NCI-H446 (cell line): ENCODE results near the gene ELAVL4.
"Not testable (repeated sequence)": the region's sequence is repeated elsewhere in the genome, so short reads cannot be mapped to it uniquely, and the experiment has no call there.

Experiments
- DNase-seq, 2 experiments: peaks; one replicate each; lab custom pipeline; 2025; lab: John Stamatoyannopoulos, UW

Gene ELAVL4

DNA sequence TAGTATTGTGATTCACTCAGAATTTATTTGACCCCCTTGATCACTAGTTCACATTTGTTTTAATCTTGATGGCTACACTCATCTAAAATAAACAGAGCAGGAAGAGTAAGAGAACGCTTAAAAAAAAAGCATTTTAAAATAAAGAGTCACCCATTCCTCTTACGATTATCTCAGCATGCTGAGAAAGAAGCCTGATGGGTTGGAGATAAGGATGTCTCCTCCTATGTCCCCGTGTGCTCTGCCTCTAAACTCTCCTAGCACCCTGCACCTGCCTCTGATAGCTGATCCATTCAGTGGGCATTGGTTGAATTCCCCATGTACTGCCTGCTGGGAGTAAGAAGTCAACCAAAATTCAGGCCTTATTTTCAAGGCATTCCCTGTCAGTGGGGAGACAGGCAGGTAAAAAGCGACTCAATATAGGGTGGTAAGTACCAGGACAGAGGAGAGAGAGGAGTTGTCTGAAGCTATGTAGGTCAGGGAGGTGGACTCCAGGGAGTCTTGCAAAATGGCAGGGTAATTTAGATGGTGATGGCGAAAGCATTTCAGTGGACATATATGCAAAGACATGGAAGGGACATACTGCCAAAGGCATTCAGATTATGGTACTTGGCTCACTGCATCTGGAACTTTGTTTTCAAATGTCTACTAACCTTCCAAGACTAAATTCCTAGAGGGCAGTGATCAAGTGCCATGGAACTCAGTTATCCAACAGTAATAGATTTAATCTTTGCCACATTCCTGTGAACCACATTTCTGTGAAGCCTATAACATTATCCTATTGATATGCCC is 18.4 kb downstream of the ELAVL4 start:
- DNase-seq, result no peak

DNA sequence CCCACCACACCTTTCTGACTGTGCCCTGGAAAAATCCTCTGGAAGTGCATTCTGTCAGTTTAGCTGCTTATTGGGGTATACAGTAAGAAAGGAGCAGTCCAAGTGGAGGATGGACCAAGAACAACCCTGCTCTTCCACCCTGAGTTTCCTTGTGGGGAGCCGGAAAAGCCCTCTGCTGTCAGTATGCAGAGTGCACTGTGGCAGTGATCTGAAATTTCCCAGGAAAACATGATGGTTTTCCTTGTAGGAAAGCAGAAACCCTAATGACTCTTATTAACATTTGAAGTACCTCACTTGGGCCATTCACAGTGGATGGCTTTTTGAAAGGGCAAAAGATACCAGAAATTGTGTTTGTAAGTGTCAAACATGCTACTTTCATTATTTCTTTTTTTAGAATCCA is 20.5 kb downstream of the ELAVL4 start:
- DNase-seq, result no peak

DNA sequence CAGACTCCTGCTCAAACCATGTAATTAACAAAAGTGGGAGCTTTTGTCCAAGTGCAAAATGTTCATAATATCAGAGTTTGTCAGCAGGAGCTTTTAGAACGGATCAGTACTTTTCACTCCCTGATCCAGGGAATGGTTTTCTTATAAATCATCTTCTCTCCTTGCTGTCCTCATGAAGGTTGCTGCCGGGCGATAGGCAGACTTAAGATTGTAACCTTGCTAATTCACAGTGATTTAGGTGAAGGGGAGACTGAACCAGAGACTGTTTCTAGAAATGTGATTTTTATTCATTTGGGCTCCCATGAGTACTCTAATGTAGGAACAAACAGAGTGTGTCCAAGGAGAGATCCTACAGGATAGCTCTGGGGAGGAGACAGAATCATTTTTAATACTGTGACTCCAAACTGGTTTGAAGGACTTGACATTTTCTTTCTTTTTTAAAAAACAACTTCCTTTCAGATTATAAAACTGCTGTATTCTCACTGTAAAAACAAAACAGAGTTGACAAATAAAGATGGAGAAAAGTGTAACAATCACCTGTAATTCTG is 23.7 kb downstream of the ELAVL4 start:
- DNase-seq, result no peak

DNA sequence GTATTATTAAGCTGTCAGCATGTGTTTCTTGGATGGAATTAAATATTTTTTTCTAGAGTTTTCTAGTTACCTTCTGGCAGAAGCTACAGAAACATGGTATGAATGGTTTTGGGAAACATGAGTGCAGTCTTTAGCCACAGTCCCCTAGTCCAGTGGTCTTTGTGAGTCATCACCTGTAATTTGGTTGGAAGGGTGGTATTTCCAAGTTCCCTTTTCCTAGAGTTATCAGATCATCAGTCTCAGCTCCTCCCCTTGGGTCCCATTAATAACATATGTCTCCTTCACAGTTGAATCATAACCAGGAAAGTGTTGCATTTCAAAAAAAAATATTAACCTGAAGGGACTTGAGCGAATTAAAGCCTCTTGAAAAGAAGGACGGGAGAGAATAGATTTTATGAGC is 27.0 kb downstream of the ELAVL4 start:
- DNase-seq, result no peak

DNA sequence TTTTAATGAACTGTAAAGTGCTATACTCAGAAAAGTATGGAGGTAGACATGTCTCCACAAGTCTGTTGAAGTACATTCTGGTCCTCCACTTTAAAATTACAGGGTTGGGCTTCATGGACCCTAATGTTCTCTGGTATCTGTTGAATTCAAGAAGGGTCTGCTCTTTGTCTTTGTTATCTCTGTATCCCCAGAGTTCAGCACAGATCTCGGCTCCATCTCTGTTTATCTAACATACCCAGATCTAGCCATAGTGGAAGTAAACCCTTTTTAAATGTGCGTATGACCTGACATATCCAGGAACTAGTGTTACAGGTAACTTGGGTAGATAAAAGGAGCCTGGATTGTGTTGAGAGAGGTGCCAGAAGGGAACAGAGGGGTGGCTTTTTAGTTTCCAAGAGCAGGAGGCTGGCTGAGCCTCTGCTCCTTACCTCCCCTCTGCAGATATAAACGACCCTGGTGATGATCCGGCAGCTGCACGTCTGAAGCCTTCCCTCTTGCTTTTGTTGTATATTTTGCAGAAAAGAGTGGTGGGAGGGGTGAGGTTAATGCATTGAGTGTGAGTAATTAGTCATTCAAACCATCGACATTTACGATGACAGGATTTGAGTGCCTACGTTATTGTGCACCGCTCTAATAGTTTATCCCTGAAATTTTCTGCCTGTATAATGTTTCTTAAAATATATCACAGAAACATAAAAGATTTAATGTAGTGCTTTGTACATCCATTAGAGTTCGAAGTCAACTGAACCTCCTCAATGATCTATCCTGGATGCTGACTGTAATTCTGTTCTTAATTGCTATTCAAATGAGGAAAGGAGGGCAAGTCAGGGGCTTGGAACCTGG is 30.8 kb downstream of the ELAVL4 start:
- DNase-seq, result no peak

DNA sequence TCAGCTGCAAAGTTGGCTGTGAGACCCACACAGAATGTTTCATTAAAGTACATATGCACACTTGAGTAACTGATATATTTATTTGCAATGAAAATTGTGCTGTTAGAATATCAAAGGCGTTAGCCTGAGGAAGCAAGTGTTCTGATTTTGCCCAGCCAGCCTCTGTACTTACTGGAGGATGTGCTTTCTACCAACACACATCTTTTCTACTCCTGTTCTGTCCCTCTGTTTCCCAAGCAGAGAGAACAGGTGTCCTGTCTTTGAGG is 31.4 kb downstream of the ELAVL4 start:
- no peak for DNase-seq

DNA sequence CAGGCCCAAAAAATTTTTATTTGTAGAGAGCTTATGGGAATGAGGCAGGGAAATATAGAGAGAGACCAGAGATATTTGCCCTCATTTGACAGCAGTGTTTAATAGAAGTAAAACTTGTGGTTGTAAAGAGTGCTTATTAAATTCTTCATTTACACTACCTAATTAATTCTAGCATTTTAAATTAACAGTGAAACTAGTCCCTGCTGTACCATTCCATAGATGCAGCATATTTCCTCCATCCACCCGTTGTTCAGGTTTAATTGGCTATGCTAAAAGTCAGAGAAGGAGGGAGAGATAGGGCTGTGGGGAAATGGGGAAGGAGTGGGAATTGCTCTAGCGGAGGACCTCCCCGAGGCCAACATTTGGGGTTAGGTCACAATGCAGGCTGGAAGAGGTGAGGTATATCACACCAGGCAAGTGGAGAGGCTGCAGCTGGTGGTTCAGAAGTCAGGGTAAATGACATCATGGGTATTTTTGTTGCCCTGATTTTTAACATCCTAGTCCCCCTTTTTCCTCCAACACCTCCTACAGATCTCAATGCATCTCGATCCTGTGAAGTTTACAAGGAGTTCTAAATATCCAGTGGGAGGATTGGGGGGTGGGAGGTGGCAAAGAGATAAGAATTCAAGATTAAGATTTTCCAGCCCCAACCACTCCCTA is 38.6 kb downstream of the ELAVL4 start:
- no peak for DNase-seq

GRCh38 chr1:50148142-50148923 is 39.6 kb downstream of the ELAVL4 start:
- no peak for DNase-seq

- no peak for DNase-seq
These were observed 43.5 kb downstream of the ELAVL4 start for GRCh38 chr1:50152236-50152635.

DNA sequence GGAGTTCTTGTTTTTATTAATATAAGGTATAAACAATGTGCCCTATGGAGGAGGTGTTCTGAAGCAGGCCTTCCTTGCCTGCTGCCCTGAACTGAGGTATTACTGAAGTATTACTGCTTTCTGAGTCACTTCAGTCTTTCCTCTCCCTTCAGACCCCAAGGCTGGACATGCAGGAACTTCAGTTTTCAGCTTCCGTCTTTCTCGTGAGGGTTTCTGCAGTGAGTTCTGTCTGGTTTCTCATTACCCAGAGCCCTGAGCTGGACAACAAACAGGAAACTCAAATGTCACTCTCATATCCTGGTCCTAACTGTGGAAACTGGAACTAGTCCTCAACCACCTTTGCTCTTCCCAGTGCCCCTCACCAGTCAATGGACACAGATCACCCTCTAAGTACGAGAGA is 46.8 kb downstream of the ELAVL4 start:
- no peak for DNase-seq

DNA sequence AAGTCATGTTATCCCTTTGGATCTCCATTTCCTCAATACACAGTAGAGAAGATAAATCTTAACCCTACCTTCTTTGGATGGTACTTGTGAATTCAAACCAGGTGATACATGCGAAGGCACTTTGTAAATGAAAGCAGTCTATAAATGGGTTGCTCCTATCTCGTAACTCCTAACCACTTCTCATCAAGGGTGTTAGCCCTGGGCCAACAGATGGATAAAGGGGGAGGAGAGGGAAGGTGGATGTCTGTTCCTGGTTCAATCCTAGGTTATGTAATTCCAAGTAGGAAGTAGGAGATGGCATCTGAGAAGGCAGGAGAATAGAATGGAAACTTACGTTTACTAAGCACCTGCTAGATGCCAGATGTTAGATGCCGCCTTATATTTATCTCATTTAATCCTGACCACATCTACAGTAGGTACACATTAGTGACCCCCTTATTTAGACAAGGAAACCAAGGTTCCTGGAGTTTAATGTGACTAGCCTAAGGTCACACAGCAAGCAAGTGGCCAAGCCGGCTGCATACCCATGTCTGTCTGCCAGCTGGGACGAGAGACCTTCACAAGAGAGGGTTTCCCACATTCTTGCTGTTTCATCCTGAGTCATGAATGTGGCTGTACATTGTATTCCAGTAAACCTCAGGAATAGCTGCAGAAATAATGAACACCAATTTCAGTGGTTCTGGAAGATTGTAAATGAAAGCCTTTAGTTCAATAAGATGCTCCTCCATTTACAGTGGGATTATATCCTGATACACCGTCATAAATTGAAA is 47.7 kb downstream of the ELAVL4 start:
- no peak for DNase-seq

- DNase-seq, result no peak
These were observed 48.7 kb downstream of the ELAVL4 start for GRCh38 chr1:50157306-50157941.

DNA sequence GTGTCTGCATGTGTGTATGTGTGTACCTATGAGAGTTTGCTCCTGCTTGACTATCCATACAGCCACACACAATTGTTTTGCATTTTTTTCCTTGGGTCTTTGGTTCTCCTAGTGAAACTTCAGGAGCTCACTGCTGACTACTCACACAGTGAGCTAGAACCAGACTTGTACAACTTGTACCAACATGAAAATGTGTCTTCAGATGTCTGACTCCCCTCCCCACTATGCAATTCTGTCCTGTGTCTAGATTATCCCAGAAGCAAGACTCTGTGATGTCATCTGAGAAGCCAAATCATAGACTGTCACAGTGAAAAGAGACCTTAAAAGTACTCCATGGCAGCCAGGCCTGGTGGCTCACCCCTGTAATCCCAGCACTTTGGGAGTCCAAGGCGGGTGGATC is 49.7 kb downstream of the ELAVL4 start:
- no peak for DNase-seq

DNA sequence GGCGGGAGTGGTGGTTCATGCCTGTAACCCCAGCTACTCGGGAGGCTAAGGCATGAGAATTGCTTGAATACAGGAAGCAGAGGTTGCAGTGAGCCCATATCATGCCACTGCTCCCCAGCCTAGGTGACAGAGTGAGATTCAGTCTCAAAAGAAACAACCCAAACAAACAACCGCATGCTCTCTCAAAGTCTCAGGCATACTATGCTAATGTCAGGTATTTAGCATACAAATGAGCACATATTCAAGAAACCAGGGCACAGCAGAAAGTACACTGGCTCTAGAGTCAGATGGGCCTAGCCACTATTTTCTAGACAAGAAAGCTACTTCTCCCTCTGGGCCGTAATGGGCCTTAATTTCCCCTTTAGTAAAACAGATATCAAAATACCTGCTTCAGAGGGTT is 55.0 kb downstream of the ELAVL4 start:
- no peak for DNase-seq

GRCh38 chr1:50166351-50166750 is 57.6 kb downstream of the ELAVL4 start:
- not testable (repeated sequence) for DNase-seq

- DNase-seq, result no peak
These were observed 63.6 kb downstream of the ELAVL4 start for GRCh38 chr1:50172299-50172698.

DNA sequence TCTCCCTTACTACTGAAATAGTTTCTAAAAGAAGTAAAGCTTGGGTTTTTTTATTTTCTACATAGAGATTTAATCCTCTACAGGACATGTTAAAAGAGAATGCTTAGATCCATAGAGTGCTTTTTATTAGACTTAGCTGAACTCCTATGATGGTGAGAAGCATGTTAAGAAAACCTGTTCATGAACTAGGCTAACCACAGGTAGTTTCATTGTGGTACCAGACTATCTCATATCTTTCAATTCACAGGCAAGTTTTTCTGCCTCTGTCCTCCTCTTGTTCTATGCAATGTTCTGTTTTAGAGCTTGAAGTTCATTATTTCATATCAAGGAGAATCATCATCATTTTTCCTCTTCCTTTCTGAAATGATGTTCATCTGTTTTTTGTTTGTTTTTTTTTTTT is 65.4 kb downstream of the ELAVL4 start:
- no peak for DNase-seq

GRCh38 chr1:50175719-50176639 is 67.3 kb downstream of the ELAVL4 start:
- DNase-seq, result no peak

DNA sequence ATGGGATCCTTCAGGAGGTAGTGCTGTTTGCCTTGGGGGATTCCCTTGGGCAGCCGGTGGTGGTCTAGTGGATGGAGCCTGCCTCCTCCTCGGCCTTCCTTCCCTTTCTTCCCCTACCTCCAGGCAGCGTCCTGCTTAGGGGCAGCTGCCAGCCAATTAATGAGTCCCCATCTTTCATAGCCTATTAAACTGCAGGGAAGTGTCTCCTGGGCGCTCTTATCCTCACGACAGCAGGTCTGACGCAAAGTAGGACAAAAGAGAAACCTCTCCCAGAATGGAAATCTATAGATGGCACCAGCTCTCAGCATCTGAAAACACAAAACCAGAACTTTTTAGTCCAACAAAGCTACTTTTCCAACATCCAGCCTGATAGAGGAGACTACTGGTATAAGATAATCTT is 69.3 kb downstream of the ELAVL4 start:
- no peak for DNase-seq

GRCh38 chr1:50179639-50180038 is 70.9 kb downstream of the ELAVL4 start:
- no peak for DNase-seq
